Uterus (tissue), 4 donors: ENCODE measurements around the gene AADAC. TPM values are rescaled to one million over a fixed set of nuclear protein-coding genes. Genes with fewer than 3 reads are reported as not detected.
"Not testable (repeated sequence)": the region's sequence is repeated elsewhere in the genome, so short reads cannot be mapped to it uniquely, and the experiment has no call there.

Source experiments
- DNase-seq, 2 donors: peaks; one replicate each; pipeline ENCODE4 v3.0.0-alpha.2; 2019 to 2020
- H3K27ac ChIP-seq, 2 donors: fragments of 200-600 bp; sonication (generic); 1 replicate in 1 of 2; 2 replicates in 1 of 2; pipeline ENCODE4 v1.5.1; 2016 to 2018
- H3K27me3 ChIP-seq, 2 donors: fragments of 200-600 bp; sonication (generic); one replicate each; pipeline ENCODE4 v1.5.1; 2018 to 2019; ENCODE audit warnings: control low read depth in 1 of 2
- H3K36me3 ChIP-seq, 2 donors: fragments of 200-600 bp; sonication (generic); one replicate each; pipeline ENCODE4 v1.5.1; 2019; ENCODE audit warnings: control low read depth in 1 of 2
- H3K4me1 ChIP-seq, 2 donors: fragments of 200-600 bp; sonication (generic); one replicate each; pipeline ENCODE4 v1.5.1; 2018 to 2019; ENCODE audit warnings: control low read depth in 1 of 2
- H3K4me3 ChIP-seq, 2 donors: fragments of 200-600 bp; sonication (generic); 1 replicate in 1 of 2; 2 replicates in 1 of 2; pipeline ENCODE4 v1.5.1; 2018 to 2019; ENCODE audit warnings: mild to moderate bottlenecking in 1 of 2
- H3K9me3 ChIP-seq, 2 donors: fragments of 200-600 bp; sonication (generic); one replicate each; pipeline ENCODE4 v1.5.1; 2019; ENCODE audit warnings: control low read depth in 1 of 2
- CTCF ChIP-seq, 4 experiments: fragments of 200-600 bp in 2 of 4; fragments of 450-650 bp in 2 of 4; sonication (generic) in 2 of 4; IDR thresholded peaks; one replicate each; pipeline ENCODE4 v1.5.1; 2016 to 2019; ENCODE audit warnings: antibody characterized with exemption in 4 of 4, mild to moderate bottlenecking in 2 of 4, moderate library complexity in 1 of 4
- POLR2A ChIP-seq, 2 donors: fragments of 450-650 bp; IDR thresholded peaks; one replicate each; pipeline ENCODE4 v1.6.1; 2016; ENCODE audit warnings: antibody characterized with exemption in 2 of 2, mild to moderate bottlenecking in 1 of 2, moderate library complexity in 1 of 2
- intact Hi-C: fragments of 100-400 bp; cut with DNase I; formaldehyde crosslinking; loops from one replicate; pipeline ENCODE4 v1.15.1; 2023; ENCODE audit warnings: low total_unique reads
- total RNA-seq, 4 donors: library from RNA; depleted of rRNA in 3 of 4; stranded (reverse); fragments of >200 nt in 3 of 4; gene quantifications; one replicate each; pipeline versions ENCODE4 v1.1.0 to v1.2.4, GENCODE V29; 2014 to 2023
- donor health status: DM: yes; HTN: yes; CAD: no.

The AADAC gene
- under 1 TPM in 1 of 4 donors, not detected in 3; 0.35 TPM for total RNA-seq

GRCh38 chr3:151813799-151814198 lies at the start of gene AADAC:
AADAC (plus strand) TSS chr3:151814116; CDS start chr3:151814163, 47 bp downstream.
- no peak within 1 kb of the TSS for H3K27ac ChIP-seq
- no peak for DNase-seq
- intact Hi-C loops, result no loop called here
- no peaks in the 10 kb centered on the region for H3K4me1 ChIP-seq
- TF ChIP-seq CTCF (IDR thresholded peaks at IDR 0.05) (no peak), POLR2A (IDR thresholded peaks at IDR 0.05) (no peak)
- H3K9me3 ChIP-seq, result no peaks in the 10 kb centered on the region
- no peaks in the 10 kb centered on the region for H3K27me3 ChIP-seq
- H3K36me3 ChIP-seq, result no peaks in the 10 kb centered on the region
- no peak within 1 kb of the TSS for H3K4me3 ChIP-seq

- H3K4me1 ChIP-seq, H3K36me3 ChIP-seq, intact Hi-C loops, H3K9me3 ChIP-seq, H3K4me3 ChIP-seq, H3K27me3 ChIP-seq, H3K27ac ChIP-seq, DNase-seq: not testable (repeated sequence)
Measured at GRCh38 chr3:151764699-151765098, 49.2 kb upstream of the AADAC start.

GRCh38 chr3:151765685-151766084 lies 48.2 kb upstream of the AADAC start:
- Histone ChIP-seq H3K4me3 (no peak overlapping the region), H3K4me1 (peaks cover 0 to 5% of the 10 kb centered on the region in 2 donors), H3K9me3 (no peaks in the 10 kb centered on the region), H3K27me3 (no peaks in the 10 kb centered on the region), H3K36me3 (no peaks in the 10 kb centered on the region), H3K27ac (no peak overlapping the region)
- TF ChIP-seq CTCF (IDR thresholded peaks at IDR 0.05) (no peak), POLR2A (IDR thresholded peaks at IDR 0.05) (no peak)
- intact Hi-C loops, result no loop called here
- DNase-seq, result no peak

- Histone ChIP-seq H3K27me3 (no peaks in the 10 kb centered on the region), H3K27ac (no peak overlapping the region), H3K36me3 (no peaks in the 10 kb centered on the region), H3K4me3 (no peak overlapping the region), H3K9me3 (no peaks in the 10 kb centered on the region), H3K4me1 (peaks cover 0 to 5% of the 10 kb centered on the region in 2 donors)
- TF ChIP-seq POLR2A (IDR thresholded peaks at IDR 0.05) (no peak), CTCF (IDR thresholded peaks at IDR 0.05) (no peak)
- intact Hi-C loops, result no loop called here
- no peak for DNase-seq
Measured at GRCh38 chr3:151766454-151766853, 47.5 kb upstream of the AADAC start.

- no peak for TF ChIP-seq POLR2A (IDR thresholded peaks at IDR 0.05)
- TF ChIP-seq CTCF (IDR thresholded peaks at IDR 0.05), result no peak
- Histone ChIP-seq H3K9me3 (no peaks in the 10 kb centered on the region), H3K4me1 (peaks cover 0 to 5% of the 10 kb centered on the region in 2 donors), H3K36me3 (no peaks in the 10 kb centered on the region), H3K27ac (no peak overlapping the region), H3K4me3 (no peak overlapping the region), H3K27me3 (no peaks in the 10 kb centered on the region)
- intact Hi-C loops, result no loop called here
- DNase-seq, result no peak
Measured at GRCh38 chr3:151768393-151768930, 45.5 kb upstream of the AADAC start.

GRCh38 chr3:151769175-151769574 lies 44.7 kb upstream of the AADAC start:
- peak overlapping the region in 1 of 2 donors; percentile 78 for H3K27ac ChIP-seq
- TF ChIP-seq POLR2A (IDR thresholded peaks at IDR 0.05), result no peak
- TF ChIP-seq CTCF (IDR thresholded peaks at IDR 0.05), result no peak
- no peaks in the 10 kb centered on the region for H3K36me3 ChIP-seq
- H3K4me3 ChIP-seq, result no peak overlapping the region
- intact Hi-C loops, result no loop called here
- DNase-seq, result no peak
- peaks cover 0 to 5% of the 10 kb centered on the region in 2 donors for H3K4me1 ChIP-seq
- H3K27me3 ChIP-seq, result no peaks in the 10 kb centered on the region
- H3K9me3 ChIP-seq, result no peaks in the 10 kb centered on the region
